ENCODE measurements around the gene SORCS1. TPM values are rescaled to one million over a fixed set of nuclear protein-coding genes. Genes with fewer than 3 reads are reported as not detected.

Gene SORCS1
- total RNA-seq, 2 donors from 2014 or later, result not detected

GRCh38 chr10:106795619-106796018 is 368.9 kb downstream of the SORCS1 start:
- no peak overlapping the region for H3K27ac Mint-ChIP-seq
- DNase-seq (ENCODE audit: low spot score in 2 of 2) (no peak), ATAC-seq (no peak)
- H3K36me3 Mint-ChIP-seq, result no peaks in the 10 kb centered on the region
- H3K9me3 Mint-ChIP-seq, result peaks cover 0 to 9% of the 10 kb centered on the region in 2 donors

GRCh38 chr10:106793617-106794016 is 370.9 kb downstream of the SORCS1 start:
- ATAC-seq (no peak), DNase-seq (ENCODE audit: low spot score in 2 of 2) (no peak)
- no peak overlapping the region for H3K27ac Mint-ChIP-seq
- peaks cover 0 to 10% of the 10 kb centered on the region in 2 donors for H3K9me3 Mint-ChIP-seq
- H3K36me3 Mint-ChIP-seq, result no peaks in the 10 kb centered on the region

DNA sequence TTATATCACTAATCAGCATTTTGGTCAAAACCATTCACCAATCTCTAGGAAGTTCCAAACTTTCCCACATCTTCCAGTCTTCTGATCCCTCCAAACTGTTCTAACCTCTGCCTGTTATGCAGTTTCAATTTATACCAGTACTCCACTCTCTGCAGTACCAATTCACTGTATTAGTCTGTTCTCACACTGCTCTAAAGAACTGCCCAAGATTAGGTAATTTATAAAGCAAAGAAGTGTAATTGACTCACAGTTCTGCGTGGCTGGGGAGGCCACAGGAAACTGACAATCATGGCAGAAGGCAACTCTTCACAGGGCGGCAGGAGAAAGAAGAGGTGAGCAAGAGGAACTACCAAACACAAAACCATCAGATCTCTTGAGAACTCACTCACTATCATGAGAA is 374.9 kb downstream of the SORCS1 start:
- DNase-seq (ENCODE audit: low spot score in 2 of 2) (no peak), ATAC-seq (no peak)
- Mint-ChIP-seq H3K36me3 (no peaks in the 10 kb centered on the region), H3K27ac (no peak overlapping the region), H3K9me3 (peaks cover 4 to 6% of the 10 kb centered on the region in 2 donors)

DNA sequence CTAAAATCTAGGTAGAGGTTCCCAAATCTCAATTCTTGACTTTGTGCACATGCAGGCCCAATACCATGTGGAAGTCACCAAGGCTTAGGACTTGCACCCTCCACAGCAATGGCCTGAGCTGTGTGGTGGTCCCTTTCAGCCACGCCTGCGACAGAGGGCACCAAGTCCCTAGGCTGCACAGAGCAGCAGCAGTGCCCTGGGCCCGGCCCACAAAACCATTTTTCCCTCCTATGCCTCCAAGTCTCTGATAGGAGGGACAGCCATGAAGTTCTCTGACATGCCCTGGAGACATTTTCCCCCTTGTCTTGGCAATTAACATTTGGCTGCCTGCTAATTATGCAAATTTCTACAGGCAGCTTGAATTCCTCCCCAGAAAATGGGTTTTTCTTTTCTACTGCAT is 375.5 kb downstream of the SORCS1 start:
- ATAC-seq (no peak), DNase-seq (ENCODE audit: low spot score in 2 of 2) (no peak)
- Mint-ChIP-seq H3K9me3 (peaks cover 6 to 7% of the 10 kb centered on the region in 2 donors), H3K36me3 (no peaks in the 10 kb centered on the region), H3K27ac (no peak overlapping the region)

GRCh38 chr10:106785528-106785927 is 379.0 kb downstream of the SORCS1 start:
- no peak for DNase-seq (ENCODE audit: low spot score in 2 of 2)
- H3K27ac Mint-ChIP-seq, result no peak overlapping the region
- ATAC-seq, result no peak
- peaks cover 6 to 7% of the 10 kb centered on the region in 2 donors for H3K9me3 Mint-ChIP-seq
- H3K36me3 Mint-ChIP-seq, result no peaks in the 10 kb centered on the region

DNA sequence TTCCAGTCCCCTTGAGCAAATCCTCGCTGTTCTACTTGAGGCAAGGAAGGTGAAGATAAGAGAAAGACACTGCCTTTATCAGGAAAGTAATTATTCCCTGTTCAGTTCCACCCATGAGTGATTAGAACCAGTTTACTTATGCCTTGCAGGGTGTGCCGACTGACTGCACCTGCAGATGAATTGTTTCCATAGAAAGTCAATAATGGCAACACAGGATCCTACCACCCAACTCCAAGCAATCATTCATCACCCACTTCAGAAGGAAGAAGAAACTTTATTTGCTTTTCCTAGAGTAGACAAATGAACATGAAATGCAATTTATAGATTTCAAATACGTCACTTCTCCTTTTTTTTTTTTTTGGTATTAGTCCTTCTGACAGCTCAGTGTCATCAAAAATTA is 383.9 kb downstream of the SORCS1 start:
- H3K9me3 Mint-ChIP-seq, result peaks cover 0 to 7% of the 10 kb centered on the region in 2 donors
- no peaks in the 10 kb centered on the region for H3K36me3 Mint-ChIP-seq
- H3K27ac Mint-ChIP-seq, result no peak overlapping the region
- DNase-seq (ENCODE audit: low spot score in 2 of 2) (no peak), ATAC-seq (no peak)

DNA sequence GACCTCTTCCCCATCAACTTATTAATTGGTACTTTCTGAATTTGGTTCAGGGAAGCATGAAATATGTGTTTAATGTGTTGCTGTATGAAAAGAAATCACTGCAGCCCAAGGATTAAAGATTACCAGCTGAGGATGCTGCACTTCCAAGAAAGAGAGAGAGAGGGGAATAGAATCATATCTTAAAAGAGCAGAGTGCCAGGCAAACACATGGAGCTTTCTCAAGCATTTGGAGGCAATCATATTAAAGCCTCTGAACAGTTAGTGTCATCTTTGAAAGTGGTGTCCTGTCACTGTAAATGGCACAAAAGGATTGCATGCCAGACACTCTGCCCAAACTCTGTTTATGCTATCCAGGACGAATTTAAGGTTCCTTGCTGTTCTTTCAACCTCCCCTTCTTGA is 386.7 kb downstream of the SORCS1 start:
- Mint-ChIP-seq H3K9me3 (no peaks in the 10 kb centered on the region), H3K27ac (no peak overlapping the region), H3K36me3 (no peaks in the 10 kb centered on the region)
- DNase-seq (ENCODE audit: low spot score in 2 of 2), result no peak
- no peak for ATAC-seq

DNA sequence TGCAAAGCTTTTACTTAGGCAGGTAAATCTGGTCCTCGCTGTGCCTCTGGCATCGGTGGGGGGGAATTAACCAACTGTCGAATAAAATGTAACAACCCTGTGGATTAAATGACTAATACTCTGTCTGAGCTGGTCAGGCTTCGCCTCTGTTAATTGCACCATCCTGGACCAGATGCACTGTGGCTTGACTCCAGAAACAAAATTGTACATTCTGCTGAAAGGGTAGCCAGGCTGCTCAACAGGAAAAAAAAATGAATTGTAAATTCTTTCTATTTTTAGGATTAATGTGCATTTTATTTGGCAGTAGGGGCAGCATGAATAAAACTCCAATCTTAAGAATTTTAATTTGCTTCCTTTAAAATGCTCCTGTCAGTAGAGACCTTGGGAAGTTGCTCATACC is 389.4 kb downstream of the SORCS1 start:
- Mint-ChIP-seq H3K9me3 (no peaks in the 10 kb centered on the region), H3K36me3 (no peaks in the 10 kb centered on the region), H3K27ac (no peak overlapping the region)
- ATAC-seq (no peak), DNase-seq (ENCODE audit: low spot score in 2 of 2) (no peak)

DNA sequence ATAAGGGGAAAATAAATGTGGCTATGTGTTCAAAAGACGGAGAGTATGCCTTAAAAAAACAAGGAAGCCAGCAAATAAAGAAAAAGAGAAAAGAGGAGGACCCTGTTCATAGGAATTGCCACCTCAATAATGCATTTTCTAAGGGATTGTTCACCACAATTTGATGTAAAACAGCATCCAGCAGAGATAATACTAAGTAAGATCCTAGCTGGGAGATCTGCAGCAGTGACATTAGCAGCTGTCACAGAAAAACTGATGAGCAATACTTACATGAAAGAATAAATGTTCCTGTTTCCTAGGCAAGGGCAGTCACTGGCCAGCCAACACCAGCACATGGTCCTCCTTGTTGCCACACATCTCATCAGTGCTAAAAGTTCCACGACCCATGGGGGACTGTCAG is 391.5 kb downstream of the SORCS1 start:
- no peak overlapping the region for H3K27ac Mint-ChIP-seq
- DNase-seq (ENCODE audit: low spot score in 2 of 2) (no peak), ATAC-seq (no peak)
- H3K36me3 Mint-ChIP-seq, result no peaks in the 10 kb centered on the region
- H3K9me3 Mint-ChIP-seq, result no peaks in the 10 kb centered on the region

- ATAC-seq, result no peak
- no peak for DNase-seq (ENCODE audit: low spot score in 2 of 2)
- H3K27ac Mint-ChIP-seq, result no peak overlapping the region
- H3K36me3 Mint-ChIP-seq, result no peaks in the 10 kb centered on the region
- peaks cover 0 to 2% of the 10 kb centered on the region in 2 donors for H3K9me3 Mint-ChIP-seq
Observed at GRCh38 chr10:106771154-106771553, 393.4 kb downstream of the SORCS1 start.

GRCh38 chr10:106768204-106768603 is 396.3 kb downstream of the SORCS1 start:
- no peak overlapping the region for H3K27ac Mint-ChIP-seq
- DNase-seq (ENCODE audit: low spot score in 2 of 2) (no peak), ATAC-seq (no peak)
- H3K9me3 Mint-ChIP-seq, result peaks cover 0 to 3% of the 10 kb centered on the region in 2 donors
- no peaks in the 10 kb centered on the region for H3K36me3 Mint-ChIP-seq

GRCh38 chr10:106765928-106766327 is 398.6 kb downstream of the SORCS1 start:
- DNase-seq (ENCODE audit: low spot score in 2 of 2) (no peak), ATAC-seq (no peak)
- Mint-ChIP-seq H3K9me3 (peaks cover 0 to 3% of the 10 kb centered on the region in 2 donors), H3K27ac (no peak overlapping the region), H3K36me3 (no peaks in the 10 kb centered on the region)

- no peaks in the 10 kb centered on the region for H3K36me3 Mint-ChIP-seq
Observed at GRCh38 chr10:106765241-106765754, 399.2 kb downstream of the SORCS1 start.

GRCh38 chr10:106764360-106764759 is 400.1 kb downstream of the SORCS1 start:
- no peak overlapping the region for H3K27ac Mint-ChIP-seq
- H3K9me3 Mint-ChIP-seq, result peaks cover 0 to 3% of the 10 kb centered on the region in 2 donors
- DNase-seq (ENCODE audit: low spot score in 2 of 2) (no peak), ATAC-seq (no peak)
- no peaks in the 10 kb centered on the region for H3K36me3 Mint-ChIP-seq

More at GRCh38 chr10:106765241-106765754, 399.2 kb downstream of the SORCS1 start:
- Mint-ChIP-seq H3K9me3 (peaks cover 0 to 3% of the 10 kb centered on the region in 2 donors), H3K27ac (no peak overlapping the region)
- ATAC-seq, result no peak
- DNase-seq (ENCODE audit: low spot score in 2 of 2), result no peak

DNA sequence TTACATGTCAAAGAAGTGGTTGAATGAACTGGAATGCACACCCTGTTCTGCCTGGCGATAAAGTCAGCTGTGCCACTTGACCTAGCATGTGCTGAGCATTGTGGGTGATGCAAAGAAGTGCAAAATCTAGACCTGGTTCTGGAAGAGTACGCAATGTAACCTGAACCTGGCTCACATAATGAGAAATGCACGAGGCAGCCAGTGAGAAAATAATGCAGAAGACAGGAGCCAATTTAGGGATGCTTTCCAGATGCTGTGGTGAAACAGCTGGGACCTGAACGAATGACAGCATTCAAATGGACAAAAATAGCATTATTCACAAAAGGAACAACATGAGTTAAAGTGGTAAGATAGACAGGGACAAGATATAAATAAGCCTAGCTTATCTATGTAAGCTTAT is 402.6 kb downstream of the SORCS1 start:
- no peak for ATAC-seq
- no peaks in the 10 kb centered on the region for H3K36me3 Mint-ChIP-seq
- no peak overlapping the region for H3K27ac Mint-ChIP-seq
- no peak for DNase-seq (ENCODE audit: low spot score in 2 of 2)
- peaks cover 0 to 4% of the 10 kb centered on the region in 2 donors for H3K9me3 Mint-ChIP-seq

DNA sequence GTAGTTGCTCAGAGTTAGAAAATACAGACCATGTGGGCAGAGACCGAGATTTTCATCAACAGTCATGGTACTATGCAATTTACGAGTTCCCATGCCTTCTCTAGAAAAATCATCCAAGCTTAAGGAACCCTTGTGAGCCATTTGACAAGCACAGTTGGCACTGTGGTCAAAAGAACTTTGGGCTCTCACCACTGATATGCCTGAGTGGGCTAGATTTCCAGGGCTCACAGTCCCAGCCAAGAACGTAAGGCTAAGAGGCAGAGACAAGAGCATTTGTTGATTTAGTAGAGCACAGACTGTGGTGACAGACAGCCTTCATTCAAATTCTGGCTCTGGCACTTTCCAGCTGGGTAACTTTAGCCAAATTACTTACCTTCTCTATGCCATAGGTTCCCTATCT is 407.0 kb downstream of the SORCS1 start:
- peaks cover 0 to 10% of the 10 kb centered on the region in 2 donors for H3K9me3 Mint-ChIP-seq
- H3K27ac Mint-ChIP-seq, result no peak overlapping the region
- no peak for ATAC-seq
- no peaks in the 10 kb centered on the region for H3K36me3 Mint-ChIP-seq
- no peak for DNase-seq (ENCODE audit: low spot score in 2 of 2)

DNA sequence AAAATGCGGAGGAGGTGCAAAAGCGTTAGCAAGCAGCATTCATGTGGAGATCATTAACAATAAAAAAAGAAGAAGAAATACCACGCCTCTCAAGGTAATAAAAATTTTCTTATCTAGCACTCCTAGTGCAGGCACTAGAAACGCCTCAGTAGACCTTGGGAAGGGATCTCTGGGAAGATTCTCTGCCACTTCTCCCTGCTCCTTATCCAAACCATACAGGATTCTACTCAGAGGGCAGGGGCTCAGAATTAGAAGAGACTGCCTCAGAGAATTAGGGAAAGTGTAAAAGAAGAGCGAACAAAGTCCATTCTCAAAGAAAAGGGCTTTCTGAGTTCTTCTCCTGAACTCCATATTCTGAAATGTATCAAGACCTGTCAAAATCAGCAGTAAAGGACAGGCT is 413.4 kb downstream of the SORCS1 start:
- peaks cover 0 to 8% of the 10 kb centered on the region in 2 donors for H3K36me3 Mint-ChIP-seq
- peaks cover 8 to 26% of the 10 kb centered on the region in 2 donors for H3K9me3 Mint-ChIP-seq
- DNase-seq (ENCODE audit: low spot score in 2 of 2) (no peak), ATAC-seq (no peak)
- no peak overlapping the region for H3K27ac Mint-ChIP-seq

GRCh38 chr10:106746868-106747267 is 417.6 kb downstream of the SORCS1 start:
- peaks cover 8 to 23% of the 10 kb centered on the region in 2 donors for H3K9me3 Mint-ChIP-seq
- H3K36me3 Mint-ChIP-seq, result peaks cover 0 to 8% of the 10 kb centered on the region in 2 donors
- DNase-seq (ENCODE audit: low spot score in 2 of 2), result no peak
- no peak overlapping the region for H3K27ac Mint-ChIP-seq
- no peak for ATAC-seq

All from activated naive CD4-positive, alpha-beta T cell treated with anti-CD3 and anti-CD28 coated beads, Interleukin-2, amount 50 U/mL, for 72 hours (primary cell).